HEK293 (cell line): ENCODE results near the gene KIF5A.

Experiments used
- CTCF ChIA-PET: fragments of 350-600 bp; formaldehyde crosslinking; extraction: SDS; loops from one replicate; lab custom pipeline; 2021; ENCODE audit warnings: antibody characterized with exemption; lab: Yijun Ruan, JAX
- POLR2A ChIA-PET: fragments of 300-600 bp; formaldehyde crosslinking; extraction: SDS; loops from one replicate; lab custom pipeline; 2020; ENCODE audit warnings: antibody characterized with exemption, inconsistent platforms; lab: Yijun Ruan, JAX
- H3K27ac ChIP-seq: fragments of 200-500 bp; sonication (Bioruptor generic); 2 replicates; pipeline ENCODE4 v1.5.1; 2014; ENCODE audit warnings: low read depth, low read length, control low read depth, inconsistent platforms; ENCODE audit errors: extremely low read depth
- H3K36me3 ChIP-seq, 2 experiments: fragments of 200-500 bp in 1 of 2; sonication (Bioruptor generic) in 1 of 2; 1 replicate in 1 of 2; 2 replicates in 1 of 2; pipeline ENCODE4 v1.5.1; 2014 to 2017; ENCODE audit warnings: inconsistent platforms in 2 of 2, low read length in 2 of 2; ENCODE audit not compliant: control insufficient read depth in 2 of 2, insufficient read depth in 1 of 2
- H3K4me1 ChIP-seq: fragments of 200-500 bp; sonication (Bioruptor generic); 2 replicates; pipeline ENCODE4 v1.5.1; 2014; ENCODE audit warnings: mild to moderate bottlenecking, low read length, inconsistent platforms; ENCODE audit not compliant: control insufficient read depth, insufficient read depth
- H3K4me3 ChIP-seq: 2 replicates; pipeline ENCODE4 v1.5.1; 2011; ENCODE audit warnings: low read depth, mild to moderate bottlenecking, control low read depth, low read length, moderate library complexity
- H3K9me3 ChIP-seq: fragments of 200-500 bp; sonication (Bioruptor generic); 2 replicates; pipeline ENCODE4 v1.5.1; 2014; ENCODE audit warnings: low read depth, low read length, inconsistent platforms; ENCODE audit not compliant: control insufficient read depth, insufficient read depth
- SALL2 ChIP-seq: fragments of 450-650 bp; formaldehyde crosslinking; IDR thresholded peaks from 2 replicates; pipeline ENCODE4 v1.5.0; 2017; ENCODE audit warnings: missing biosample characterization, mild to moderate bottlenecking, missing genetic modification characterization, borderline replicate concordance
- SETDB1 ChIP-seq: IDR thresholded peaks from one replicate; pipeline ENCODE4 v1.6.1; 2017; ENCODE audit warnings: mild to moderate bottlenecking, low read length, moderate library complexity, mixed read lengths; ENCODE audit not compliant: insufficient read length
- ZBTB11 ChIP-seq: fragments of 450-650 bp; formaldehyde crosslinking; conservative IDR thresholded peaks from 2 replicates; pipeline ENCODE4 v1.5.1; 2016; ENCODE audit warnings: low read depth, missing biosample characterization, missing genetic modification characterization
- ZIC2 ChIP-seq: fragments of 450-650 bp; formaldehyde crosslinking; IDR thresholded peaks from 2 replicates; pipeline ENCODE4 v1.5.1; 2016; ENCODE audit warnings: missing biosample characterization, missing genetic modification characterization
- ZNF112 ChIP-seq: fragments of 450-650 bp; formaldehyde crosslinking; IDR thresholded peaks from 2 replicates; pipeline ENCODE4 v1.5.0; 2017; ENCODE audit warnings: missing biosample characterization, missing genetic modification characterization
- ZNF148 ChIP-seq: fragments of 450-650 bp; formaldehyde crosslinking; IDR thresholded peaks from 2 replicates; pipeline ENCODE4 v1.5.0; 2017; ENCODE audit warnings: missing biosample characterization, missing genetic modification characterization, borderline replicate concordance
- ZNF169 ChIP-seq: fragments of 450-650 bp; formaldehyde crosslinking; IDR thresholded peaks from 2 replicates; pipeline ENCODE4 v1.5.1; 2016; ENCODE audit warnings: missing biosample characterization, missing genetic modification characterization
- ZNF18 ChIP-seq: fragments of 450-650 bp; formaldehyde crosslinking; IDR thresholded peaks from 2 replicates; pipeline ENCODE4 v1.5.1; 2016; ENCODE audit warnings: missing biosample characterization, missing genetic modification characterization
- ZNF214 ChIP-seq: fragments of 450-650 bp; formaldehyde crosslinking; IDR thresholded peaks from 2 replicates; pipeline ENCODE4 v1.5.1; 2017; ENCODE audit warnings: missing biosample characterization, mild to moderate bottlenecking, missing genetic modification characterization, borderline replicate concordance
- ZNF221 ChIP-seq: fragments of 450-650 bp; formaldehyde crosslinking; IDR thresholded peaks from 2 replicates; pipeline ENCODE4 v1.5.1; 2017; ENCODE audit warnings: missing biosample characterization, missing genetic modification characterization, borderline replicate concordance
- ZNF280D ChIP-seq: fragments of 450-650 bp; formaldehyde crosslinking; IDR thresholded peaks from 2 replicates; pipeline ENCODE4 v1.5.1; 2016; ENCODE audit warnings: missing biosample characterization, missing genetic modification characterization
- ZNF354C ChIP-seq: fragments of 450-650 bp; formaldehyde crosslinking; IDR thresholded peaks from 2 replicates; pipeline ENCODE4 v1.5.1; 2016; ENCODE audit warnings: missing biosample characterization, missing genetic modification characterization, low read depth, borderline replicate concordance
- ZNF707 ChIP-seq: fragments of 450-650 bp; formaldehyde crosslinking; IDR thresholded peaks from 2 replicates; pipeline ENCODE4 v1.5.1; 2016; ENCODE audit warnings: missing biosample characterization, missing genetic modification characterization
- ZNF747 ChIP-seq: fragments of 450-650 bp; formaldehyde crosslinking; IDR thresholded peaks from 2 replicates; pipeline ENCODE4 v1.5.1; 2016; ENCODE audit warnings: missing biosample characterization, missing genetic modification characterization
- ZNF791 ChIP-seq: fragments of 450-650 bp; formaldehyde crosslinking; IDR thresholded peaks from 2 replicates; pipeline ENCODE4 v1.5.1; 2016; ENCODE audit warnings: missing biosample characterization, missing genetic modification characterization
- ZNF792 ChIP-seq: fragments of 450-650 bp; formaldehyde crosslinking; IDR thresholded peaks from 2 replicates; pipeline ENCODE4 v1.5.1; 2016; ENCODE audit warnings: missing biosample characterization, missing genetic modification characterization
- ZSCAN18 ChIP-seq: fragments of 450-650 bp; formaldehyde crosslinking; IDR thresholded peaks from 2 replicates; pipeline ENCODE4 v1.5.1; 2016; ENCODE audit warnings: missing biosample characterization, missing genetic modification characterization

The KIF5A gene

GRCh38 chr12:57606399-57606798, 56.6 kb downstream of the KIF5A start:
- Histone ChIP-seq H3K4me3 (no peak overlapping the region), H3K9me3 (no peaks in the 10 kb centered on the region), H3K4me1 (peaks cover 8% of the 10 kb centered on the region), H3K36me3 (peaks cover 0 to 36% of the 10 kb centered on the region in 2 experiments; a peak in 2 of 3 replicates), H3K27ac (no peak overlapping the region)
- POLR2A ChIA-PET = interaction anchor here (0.7 to 2.1 kb wide), 3 partner anchors 9 to 86 kb away, joined by 3 to 9 read pairs (median 7); partner anchors contain the start of genes DDIT3 and PIP4K2C
- TF ChIP-seq SETDB1 = no peak
- TF ChIP-seq ZNF112 (tag by site-specific recombination) = no peak
- no peak for TF ChIP-seq ZNF791 (tag by site-specific recombination)
- no peak for TF ChIP-seq ZNF280D (tag by site-specific recombination)
- no peak for TF ChIP-seq ZSCAN18 (tag by site-specific recombination)
- no peak for TF ChIP-seq ZIC2 (tag by site-specific recombination)
- no peak for TF ChIP-seq ZNF747 (tag by site-specific recombination)
- TF ChIP-seq ZNF18 = no peak
- TF ChIP-seq ZNF169 (tag by site-specific recombination) = no peak
- no peak for TF ChIP-seq ZNF707 (tag by site-specific recombination)
- TF ChIP-seq ZBTB11 (tag by site-specific recombination) = no peak
- no peak for TF ChIP-seq ZNF221 (tag by site-specific recombination)
- no peak for TF ChIP-seq ZNF148 (tag by site-specific recombination)
- TF ChIP-seq SALL2 = no peak
- TF ChIP-seq ZNF214 (tag by site-specific recombination) = no peak
- TF ChIP-seq ZNF792 (tag by site-specific recombination) = no peak
- TF ChIP-seq ZNF354C (tag by site-specific recombination) = no peak
- CTCF ChIA-PET = interaction anchor here (0.5 to 2.0 kb wide), 7 partner anchors 14 to 148 kb away, joined by 3 to 17 read pairs (median 4); partner anchors contain the start of genes B4GALNT1 and OS9
